PC-9 (cell line): ENCODE measurements around the gene DGKA.

ENCODE experiments used
- EZH2 ChIP-seq: fragments of 200-600 bp; sonication (generic); IDR thresholded peaks from 2 replicates; pipeline ENCODE4 v1.8.0; 2017; ENCODE audit warnings: antibody characterized with exemption, low read depth
- TF ChIP-seq, protein P1 (sequence below): fragments of 200-600 bp; sonication (generic); conservative IDR thresholded peaks from 2 replicates; pipeline ENCODE4 v1.6.1; 2017; ENCODE audit warnings: mixed run types, antibody characterized with exemption, mild to moderate bottlenecking, moderate library complexity

DNA sequence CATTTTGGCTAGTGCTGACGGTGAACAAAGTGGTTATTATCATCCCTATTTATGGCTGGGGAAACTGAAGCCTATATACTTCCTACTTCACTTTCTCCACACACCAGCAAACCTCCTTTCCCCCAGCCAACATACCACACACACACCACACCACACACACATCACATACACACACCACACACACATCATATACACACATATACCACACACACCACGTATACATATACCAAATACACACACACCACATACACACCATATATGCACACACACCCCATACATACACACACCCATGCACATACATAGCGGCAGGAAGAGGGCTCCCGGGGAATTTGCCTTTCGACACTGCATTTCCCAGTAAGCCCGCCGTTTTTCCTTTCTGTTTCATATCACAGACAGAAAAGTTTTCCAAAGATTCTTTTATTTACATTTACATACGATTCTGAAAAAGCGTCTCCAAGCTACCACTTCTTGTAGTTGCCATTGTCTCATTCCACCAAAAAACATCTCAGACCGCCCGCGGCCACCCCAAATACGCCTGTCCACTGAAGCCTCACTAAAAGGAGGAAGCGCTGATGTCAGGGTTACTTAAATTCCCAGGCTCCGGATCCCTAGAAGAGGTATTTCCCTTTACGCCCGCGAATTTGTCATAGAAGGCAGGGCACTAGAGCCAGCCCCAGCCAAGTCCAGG lies 42.1 kb downstream of the DGKA start:
- TF ChIP-seq, protein P1, sequence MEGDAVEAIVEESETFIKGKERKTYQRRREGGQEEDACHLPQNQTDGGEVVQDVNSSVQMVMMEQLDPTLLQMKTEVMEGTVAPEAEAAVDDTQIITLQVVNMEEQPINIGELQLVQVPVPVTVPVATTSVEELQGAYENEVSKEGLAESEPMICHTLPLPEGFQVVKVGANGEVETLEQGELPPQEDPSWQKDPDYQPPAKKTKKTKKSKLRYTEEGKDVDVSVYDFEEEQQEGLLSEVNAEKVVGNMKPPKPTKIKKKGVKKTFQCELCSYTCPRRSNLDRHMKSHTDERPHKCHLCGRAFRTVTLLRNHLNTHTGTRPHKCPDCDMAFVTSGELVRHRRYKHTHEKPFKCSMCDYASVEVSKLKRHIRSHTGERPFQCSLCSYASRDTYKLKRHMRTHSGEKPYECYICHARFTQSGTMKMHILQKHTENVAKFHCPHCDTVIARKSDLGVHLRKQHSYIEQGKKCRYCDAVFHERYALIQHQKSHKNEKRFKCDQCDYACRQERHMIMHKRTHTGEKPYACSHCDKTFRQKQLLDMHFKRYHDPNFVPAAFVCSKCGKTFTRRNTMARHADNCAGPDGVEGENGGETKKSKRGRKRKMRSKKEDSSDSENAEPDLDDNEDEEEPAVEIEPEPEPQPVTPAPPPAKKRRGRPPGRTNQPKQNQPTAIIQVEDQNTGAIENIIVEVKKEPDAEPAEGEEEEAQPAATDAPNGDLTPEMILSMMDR = no peak
- no peak for TF ChIP-seq EZH2
